A673 (cell line): Measurements from ENCODE around the gene SMIM36.

Source experiments
- CTCF ChIP-seq: fragments of 300-800, 200-600 bp; sonication (generic); conservative IDR thresholded peaks from 2 replicates; pipeline ENCODE4 v1.5.1; 2017; ENCODE audit warnings: low read depth, mild to moderate bottlenecking, antibody characterized with exemption, low read length, moderate library complexity, mixed read lengths
- EZH2 ChIP-seq: fragments of 200-600 bp; sonication (generic); IDR thresholded peaks from 2 replicates; pipeline ENCODE4 v1.6.1; 2017; ENCODE audit warnings: borderline replicate concordance, low read depth, mild to moderate bottlenecking, mixed read lengths, antibody characterized with exemption, low read length; ENCODE audit not compliant: poor library complexity, severe bottlenecking

- TF ChIP-seq CTCF: no peak
- TF ChIP-seq EZH2: no peak
Measured at GRCh38 chr17:55482591-55483389, 28.5 kb downstream of the SMIM36 start.
